ENCODE data around the gene BCAN. TPM values are rescaled to one million over a fixed set of nuclear protein-coding genes. Genes with fewer than 3 reads are reported as not detected.
A peak's percentile ranks its signal among the peaks of the same experiment; 100 is the strongest.
"Not testable (repeated sequence)": the region's sequence is repeated elsewhere in the genome, so short reads cannot be mapped to it uniquely, and the experiment has no call there.

The BCAN gene
- total RNA-seq, 1 experiment from 2014 or later, result 0.37 TPM

GRCh38 chr1:156608036-156608674 lies 33.8 kb upstream of the BCAN start:
- TF ChIP-seq CTCF (IDR thresholded peaks at IDR 0.05; ENCODE audit: unreplicated experiment), result peak; percentile 89
- POLR2A ChIA-PET, result interaction anchor here (0.6 to 1.8 kb wide), 6 partner anchors 9 to 151 kb away, joined by 3 to 10 read pairs (median 4); partner anchors contain the start of genes MEF2D and NAXE
- intact Hi-C loops (cut with micrococcal nuclease), result loop anchor here (1.0 to 10.0 kb wide), 4 partner anchors 24 to 223 kb away; partner anchors contain the start of gene MEF2D
- BruUV-seq (replicated peaks), result no TSS peak
- peaks cover 24% of the 10 kb centered on the region for H3K27me3 Mint-ChIP-seq (ENCODE audit: insufficient read depth, unreplicated experiment)
- H3K36me3 Mint-ChIP-seq (ENCODE audit: insufficient read depth, unreplicated experiment), result peaks cover 5% of the 10 kb centered on the region
- H3K4me3 Mint-ChIP-seq (ENCODE audit: unreplicated experiment), result no peak overlapping the region
- CTCF ChIA-PET, result interaction anchor here (0.6 to 3.2 kb wide), 52 partner anchors 9 to 255 kb away, joined by 3 to 38 read pairs (median 5); partner anchors contain the start of genes MEF2D, NAXE and TTC24
- peak; percentile 87 for DNase-seq (ENCODE audit: unreplicated experiment)
- no peaks in the 10 kb centered on the region for H3K4me1 Mint-ChIP-seq (ENCODE audit: insufficient read depth, unreplicated experiment)
- no peaks in the 10 kb centered on the region for H3K9me3 Mint-ChIP-seq (ENCODE audit: unreplicated experiment)
- no peak overlapping the region for H3K27ac Mint-ChIP-seq (ENCODE audit: low read depth, unreplicated experiment)

GRCh38 chr1:156608981-156609380 lies 32.9 kb upstream of the BCAN start:
- Mint-ChIP-seq H3K4me1 (ENCODE audit: insufficient read depth, unreplicated experiment) (no peaks in the 10 kb centered on the region), H3K4me3 (ENCODE audit: unreplicated experiment) (no peak overlapping the region), H3K36me3 (ENCODE audit: insufficient read depth, unreplicated experiment) (peaks cover 5% of the 10 kb centered on the region), H3K9me3 (ENCODE audit: unreplicated experiment) (no peaks in the 10 kb centered on the region), H3K27ac (ENCODE audit: low read depth, unreplicated experiment) (no peak overlapping the region), H3K27me3 (ENCODE audit: insufficient read depth, unreplicated experiment) (peaks cover 26% of the 10 kb centered on the region)
- peak; percentile 67 for TF ChIP-seq CTCF (IDR thresholded peaks at IDR 0.05; ENCODE audit: unreplicated experiment)
- POLR2A ChIA-PET, result interaction anchor here (1.2 to 1.8 kb wide), 4 partner anchors 17 to 151 kb away, joined by 3 to 10 read pairs (median 6); partner anchors contain the start of genes MEF2D and NAXE
- intact Hi-C loops (cut with micrococcal nuclease), result loop anchor here (1.0 to 10.0 kb wide), 4 partner anchors 25 to 224 kb away; partner anchors contain the start of gene MEF2D
- CTCF ChIA-PET, result interaction anchor here (0.5 to 3.2 kb wide), 56 partner anchors 8 to 812 kb away, joined by 3 to 38 read pairs (median 5); partner anchors contain the start of genes MEF2D, NAXE and TTC24
- no TSS peak for BruUV-seq (replicated peaks)
- DNase-seq (ENCODE audit: unreplicated experiment), result peak; percentile 71

- intact Hi-C loops (cut with micrococcal nuclease); H3K27ac Mint-ChIP-seq (ENCODE audit: low read depth, unreplicated experiment); H3K9me3 Mint-ChIP-seq (ENCODE audit: unreplicated experiment); DNase-seq (ENCODE audit: unreplicated experiment); H3K4me1 Mint-ChIP-seq (ENCODE audit: insufficient read depth, unreplicated experiment); H3K4me3 Mint-ChIP-seq (ENCODE audit: unreplicated experiment); BruUV-seq (replicated peaks); H3K36me3 Mint-ChIP-seq (ENCODE audit: insufficient read depth, unreplicated experiment): not testable (repeated sequence)
- peaks cover 26% of the 10 kb centered on the region for H3K27me3 Mint-ChIP-seq (ENCODE audit: insufficient read depth, unreplicated experiment)
- POLR2A ChIA-PET, result interaction anchor here (0.8 to 0.9 kb wide), 2 partner anchors 14 to 154 kb away, joined by 3 read pairs; no protein-coding TSS in a partner anchor
- CTCF ChIA-PET, result interaction anchor here (0.6 to 3.9 kb wide), 12 partner anchors 14 to 255 kb away, joined by 3 to 38 read pairs (median 3); partner anchors contain the start of gene NAXE
Observed at GRCh38 chr1:156610072-156610471, 31.8 kb upstream of the BCAN start.

GRCh38 chr1:156612666-156613065 lies 29.3 kb upstream of the BCAN start:
- no peak for DNase-seq (ENCODE audit: unreplicated experiment)
- Mint-ChIP-seq H3K4me1 (ENCODE audit: insufficient read depth, unreplicated experiment) (peaks cover 10% of the 10 kb centered on the region), H3K4me3 (ENCODE audit: unreplicated experiment) (no peak overlapping the region), H3K9me3 (ENCODE audit: unreplicated experiment) (no peaks in the 10 kb centered on the region), H3K27ac (ENCODE audit: low read depth, unreplicated experiment) (no peak overlapping the region), H3K27me3 (ENCODE audit: insufficient read depth, unreplicated experiment) (peaks cover 26% of the 10 kb centered on the region), H3K36me3 (ENCODE audit: insufficient read depth, unreplicated experiment) (peaks cover 5% of the 10 kb centered on the region)
- BruUV-seq (replicated peaks), result no TSS peak
- intact Hi-C loops (cut with micrococcal nuclease), result no loop called here
- ChIA-PET POLR2A (interaction anchor here (0.6 to 2.0 kb wide), 9 partner anchors 9 to 222 kb away, joined by 3 to 7 read pairs (median 3); partner anchors contain the start of gene NAXE), CTCF (interaction anchor here (0.7 to 20.9 kb wide), 15 partner anchors 9 to 228 kb away, joined by 3 to 396 read pairs (median 6); no protein-coding TSS in a partner anchor)
- TF ChIP-seq CTCF (IDR thresholded peaks at IDR 0.05; ENCODE audit: unreplicated experiment), result no peak
